Neural cell (in vitro differentiated cells): ENCODE data around the gene WDR35. TPM values are rescaled to one million over a fixed set of nuclear protein-coding genes. Genes with fewer than 3 reads are reported as not detected.

Experiments
- H2AFZ ChIP-seq: fragments of 200-600, 300-800 bp; sonication (generic), shearing (Covaris generic); 2 replicates; pipeline ENCODE4 v1.6.0; 2014; ENCODE audit warnings: low read depth, mild to moderate bottlenecking, antibody characterized with exemption, low read length, moderate library complexity
- H3F3A ChIP-seq: fragments of 200-600 bp; shearing (Covaris generic); 2 replicates; pipeline ENCODE4 v1.6.1; 2016; ENCODE audit warnings: mild to moderate bottlenecking, moderate library complexity, mixed read lengths, antibody characterized with exemption, low read length; ENCODE audit not compliant: insufficient read depth, poor library complexity, severe bottlenecking
- H3K27ac ChIP-seq: fragments of 200-600, 300-800 bp; sonication (generic), shearing (Covaris generic); 2 replicates; pipeline ENCODE4 v1.5.1; 2014; ENCODE audit warnings: mild to moderate bottlenecking, low read length, moderate library complexity
- H3K27me3 ChIP-seq: fragments of 300-800, 200-600 bp; sonication (generic), shearing (Covaris generic); 2 replicates; pipeline ENCODE4 v1.6.0; 2014; ENCODE audit warnings: mild to moderate bottlenecking, low read depth, low read length, moderate library complexity; ENCODE audit not compliant: insufficient read depth
- H3K36me3 ChIP-seq: fragments of 300-800, 200-600 bp; sonication (generic), shearing (Covaris generic); 2 replicates; pipeline ENCODE4 v1.5.1; 2014; ENCODE audit warnings: mild to moderate bottlenecking, antibody characterized with exemption, low read length, moderate library complexity; ENCODE audit not compliant: insufficient read depth
- H3K4me2 ChIP-seq: fragments of 300-800, 200-600 bp; sonication (generic), shearing (Covaris generic); 2 replicates; pipeline ENCODE4 v1.6.0; 2014; ENCODE audit warnings: mild to moderate bottlenecking, low read length
- H3K4me3 ChIP-seq: fragments of 300-800, 200-600 bp; sonication (generic), shearing (Covaris generic); 2 replicates; pipeline ENCODE4 v1.5.1; 2014; ENCODE audit warnings: mild to moderate bottlenecking, low read length, moderate library complexity
- H3K79me2 ChIP-seq: fragments of 200-600 bp; shearing (Covaris generic); replicated peaks from 2 replicates; pipeline ENCODE4 v1.6.0; 2014; ENCODE audit warnings: mild to moderate bottlenecking, low read length, moderate library complexity; ENCODE audit not compliant: insufficient read depth
- H3K9ac ChIP-seq: fragments of 300-800, 200-600 bp; sonication (generic), shearing (Covaris generic); 2 replicates; pipeline ENCODE4 v1.6.1; 2016; ENCODE audit warnings: mild to moderate bottlenecking, low read length, mixed read lengths
- H3K9me2 ChIP-seq: fragments of 200-600 bp; shearing (Covaris generic); 2 replicates; pipeline ENCODE4 v1.6.1; 2016; ENCODE audit warnings: mild to moderate bottlenecking, low read length, mixed read lengths; ENCODE audit not compliant: insufficient read depth
- H3K9me3 ChIP-seq: fragments of 200-600, 300-800 bp; sonication (generic), shearing (Covaris generic); 2 replicates; pipeline ENCODE4 v1.6.1; 2016; ENCODE audit warnings: mild to moderate bottlenecking, mixed run types, low read length, moderate library complexity, mixed read lengths
- H4K20me1 ChIP-seq: fragments of 200-600 bp; shearing (Covaris generic); 2 replicates; pipeline ENCODE4 v1.6.1; 2016; ENCODE audit warnings: mild to moderate bottlenecking, mixed run types; ENCODE audit not compliant: insufficient read depth
- EP300 ChIP-seq: fragments of 450-650 bp; conservative IDR thresholded peaks from 2 replicates; pipeline ENCODE4 v1.6.1; 2014; ENCODE audit warnings: antibody characterized with exemption, mild to moderate bottlenecking, moderate library complexity; ENCODE audit not compliant: poor library complexity, severe bottlenecking
- EZH2 ChIP-seq: fragments of 200-600, 300-800 bp; shearing (Covaris generic), sonication (generic); IDR thresholded peaks from 2 replicates; pipeline ENCODE4 v1.6.1; 2014; ENCODE audit warnings: antibody characterized with exemption, low read length, borderline replicate concordance, mild to moderate bottlenecking; ENCODE audit not compliant: insufficient read depth, poor library complexity, severe bottlenecking
- MXI1 ChIP-seq: fragments of 450-650 bp; conservative IDR thresholded peaks from 2 replicates; pipeline ENCODE4 v1.6.1; 2014; ENCODE audit warnings: antibody characterized with exemption, mild to moderate bottlenecking; ENCODE audit not compliant: poor library complexity, severe bottlenecking
- POLR2AphosphoS5 ChIP-seq: IDR thresholded peaks from 2 replicates; pipeline ENCODE4 v1.6.1; 2012
- RAD21 ChIP-seq: fragments of 450-650 bp; conservative IDR thresholded peaks from 2 replicates; pipeline ENCODE4 v1.6.1; 2014; ENCODE audit warnings: antibody characterized with exemption, mild to moderate bottlenecking, moderate library complexity
- SMC3 ChIP-seq: fragments of 450-650 bp; conservative IDR thresholded peaks from 2 replicates; pipeline ENCODE4 v1.6.1; 2014; ENCODE audit warnings: antibody characterized with exemption, mild to moderate bottlenecking, moderate library complexity; ENCODE audit not compliant: poor library complexity
- TAF1 ChIP-seq: IDR thresholded peaks from 2 replicates; pipeline ENCODE4 v1.6.1; 2012; ENCODE audit warnings: low read depth
- polyA minus RNA-seq: library from RNA; depleted of rRNA, polyadenylated mRNA; stranded (reverse); fragments of >200 nt; gene quantifications from 2 replicates; pipeline ENCODE4 v1.2.3, GENCODE V29; 2014
- polyA plus RNA-seq: library from polyadenylated mRNA; depleted of rRNA; stranded (reverse); fragments of >200 nt; gene quantifications from 2 replicates; pipeline ENCODE4 v1.2.3, GENCODE V29; 2014
- TF ChIP-seq, protein P1 (sequence below): IDR thresholded peaks from 2 replicates; pipeline ENCODE4 v1.6.1; 2012; ENCODE audit warnings: borderline replicate concordance
- TF ChIP-seq, protein P2 (sequence below): fragments of 450-650 bp; IDR thresholded peaks from 2 replicates; pipeline ENCODE4 v1.5.1; 2014; ENCODE audit warnings: antibody characterized with exemption, mild to moderate bottlenecking, moderate library complexity; ENCODE audit not compliant: poor library complexity, severe bottlenecking

WDR35 gene
- polyA plus RNA-seq (13.5 and 14.2 TPM in 2 replicates), polyA minus RNA-seq (18.7 and 19.3 TPM in 2 replicates)

DNA sequence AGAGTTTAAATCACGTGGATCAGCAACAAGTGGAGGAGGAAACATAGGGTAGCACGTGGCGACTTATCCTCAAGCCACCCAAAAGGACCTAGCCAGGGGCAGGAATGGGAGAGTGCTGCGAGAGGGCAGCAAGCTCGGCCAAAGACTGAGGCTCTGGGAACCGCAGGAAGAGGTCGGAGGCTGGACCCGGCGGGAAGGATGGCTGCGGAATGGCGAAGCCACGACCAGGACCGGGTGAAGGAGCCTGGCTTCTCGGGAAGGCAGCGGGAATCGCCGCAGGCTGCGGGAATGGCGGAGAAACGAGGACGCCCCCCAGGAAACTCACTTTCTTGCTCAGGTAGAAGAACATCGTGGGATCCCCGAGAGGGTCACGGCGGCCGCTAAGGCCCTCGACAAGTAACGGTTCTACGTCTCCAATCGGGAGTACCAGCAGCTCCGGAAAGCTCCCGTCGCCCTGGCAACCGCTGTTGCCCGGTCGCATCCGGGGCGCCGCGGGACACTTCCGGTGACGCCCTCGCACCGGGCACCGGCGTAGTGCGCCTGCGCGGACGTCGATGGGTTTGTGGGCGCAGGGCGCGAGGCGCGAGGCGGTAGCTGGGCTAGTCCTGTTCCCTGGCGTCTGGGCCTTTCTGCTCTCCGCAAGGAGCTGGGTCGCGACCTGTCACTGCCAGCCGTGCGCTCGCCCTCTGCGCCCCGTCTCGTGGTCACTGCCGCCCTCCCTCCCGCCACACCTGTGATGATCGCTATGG lies at the start of gene WDR35:
TSS of gene WDR35 (minus strand) at position 439 of the 749 bp plus-strand sequence. CDS start at position 349, 90 bp downstream.
- peak within 1 kb of the TSS; percentile 75 for H3K9ac ChIP-seq
- H3K27ac ChIP-seq, result peak within 1 kb of the TSS; percentile 72
- H3K4me2 ChIP-seq, result peak within 1 kb of the TSS; percentile 78
- TF ChIP-seq MXI1 (peak; percentile 98), EP300 (no peak), POLR2AphosphoS5 (peak; percentile 97), RAD21 (peak; percentile 19), TAF1 (peak; percentile 57)
- H2AFZ ChIP-seq, result peak within 1 kb of the TSS; percentile 80
- H3K4me3 ChIP-seq, result peak within 1 kb of the TSS; percentile 77
- no peaks in the 10 kb centered on the region for H3K27me3 ChIP-seq
- H3K36me3 ChIP-seq, result no peaks in the 10 kb centered on the region
- no peaks in the 10 kb centered on the region for H3F3A ChIP-seq
- no peaks in the 10 kb centered on the region for H3K9me3 ChIP-seq
- peaks cover 18% of the 10 kb centered on the region for H3K79me2 ChIP-seq
- no peaks in the 10 kb centered on the region for H4K20me1 ChIP-seq
- H3K9me2 ChIP-seq, result no peaks in the 10 kb centered on the region

DNA sequence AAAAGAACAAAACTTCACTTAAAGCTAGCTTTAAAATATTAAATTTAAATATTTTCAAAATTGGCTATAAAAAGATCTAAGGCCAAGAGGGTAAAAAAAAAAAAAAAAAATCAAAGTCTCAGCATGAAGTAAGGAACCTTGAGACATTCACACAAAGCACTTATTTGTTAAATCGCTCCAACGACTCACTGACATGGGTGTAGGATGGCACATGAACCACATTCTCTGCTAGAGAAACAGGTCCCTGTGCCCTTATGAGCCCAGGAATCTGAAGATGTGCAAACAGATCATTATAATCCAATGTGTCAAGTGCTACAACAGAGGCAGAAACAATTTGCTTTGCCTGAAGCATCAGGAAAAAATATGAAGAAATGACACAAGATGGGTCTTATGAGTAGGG lies 47.8 kb upstream of the WDR35 start:
- no peaks in the 10 kb centered on the region for H3K36me3 ChIP-seq
- H3K4me2 ChIP-seq, result no peak overlapping the region
- no peak overlapping the region for H3K9ac ChIP-seq
- no peaks in the 10 kb centered on the region for H3F3A ChIP-seq
- H3K4me3 ChIP-seq, result no peak overlapping the region
- peaks cover 20% of the 10 kb centered on the region for H3K79me2 ChIP-seq
- no peak overlapping the region for H2AFZ ChIP-seq
- H3K9me2 ChIP-seq, result no peaks in the 10 kb centered on the region
- no peaks in the 10 kb centered on the region for H3K27me3 ChIP-seq
- no peak overlapping the region for H3K27ac ChIP-seq
- no peaks in the 10 kb centered on the region for H3K9me3 ChIP-seq
- no peak for TF ChIP-seq TAF1
- no peak for TF ChIP-seq EZH2
- TF ChIP-seq SMC3, result no peak
- no peak for TF ChIP-seq POLR2AphosphoS5
- TF ChIP-seq, protein P1, sequence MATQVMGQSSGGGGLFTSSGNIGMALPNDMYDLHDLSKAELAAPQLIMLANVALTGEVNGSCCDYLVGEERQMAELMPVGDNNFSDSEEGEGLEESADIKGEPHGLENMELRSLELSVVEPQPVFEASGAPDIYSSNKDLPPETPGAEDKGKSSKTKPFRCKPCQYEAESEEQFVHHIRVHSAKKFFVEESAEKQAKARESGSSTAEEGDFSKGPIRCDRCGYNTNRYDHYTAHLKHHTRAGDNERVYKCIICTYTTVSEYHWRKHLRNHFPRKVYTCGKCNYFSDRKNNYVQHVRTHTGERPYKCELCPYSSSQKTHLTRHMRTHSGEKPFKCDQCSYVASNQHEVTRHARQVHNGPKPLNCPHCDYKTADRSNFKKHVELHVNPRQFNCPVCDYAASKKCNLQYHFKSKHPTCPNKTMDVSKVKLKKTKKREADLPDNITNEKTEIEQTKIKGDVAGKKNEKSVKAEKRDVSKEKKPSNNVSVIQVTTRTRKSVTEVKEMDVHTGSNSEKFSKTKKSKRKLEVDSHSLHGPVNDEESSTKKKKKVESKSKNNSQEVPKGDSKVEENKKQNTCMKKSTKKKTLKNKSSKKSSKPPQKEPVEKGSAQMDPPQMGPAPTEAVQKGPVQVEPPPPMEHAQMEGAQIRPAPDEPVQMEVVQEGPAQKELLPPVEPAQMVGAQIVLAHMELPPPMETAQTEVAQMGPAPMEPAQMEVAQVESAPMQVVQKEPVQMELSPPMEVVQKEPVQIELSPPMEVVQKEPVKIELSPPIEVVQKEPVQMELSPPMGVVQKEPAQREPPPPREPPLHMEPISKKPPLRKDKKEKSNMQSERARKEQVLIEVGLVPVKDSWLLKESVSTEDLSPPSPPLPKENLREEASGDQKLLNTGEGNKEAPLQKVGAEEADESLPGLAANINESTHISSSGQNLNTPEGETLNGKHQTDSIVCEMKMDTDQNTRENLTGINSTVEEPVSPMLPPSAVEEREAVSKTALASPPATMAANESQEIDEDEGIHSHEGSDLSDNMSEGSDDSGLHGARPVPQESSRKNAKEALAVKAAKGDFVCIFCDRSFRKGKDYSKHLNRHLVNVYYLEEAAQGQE, result no peak
- no peak for TF ChIP-seq RAD21
- TF ChIP-seq, protein P2, sequence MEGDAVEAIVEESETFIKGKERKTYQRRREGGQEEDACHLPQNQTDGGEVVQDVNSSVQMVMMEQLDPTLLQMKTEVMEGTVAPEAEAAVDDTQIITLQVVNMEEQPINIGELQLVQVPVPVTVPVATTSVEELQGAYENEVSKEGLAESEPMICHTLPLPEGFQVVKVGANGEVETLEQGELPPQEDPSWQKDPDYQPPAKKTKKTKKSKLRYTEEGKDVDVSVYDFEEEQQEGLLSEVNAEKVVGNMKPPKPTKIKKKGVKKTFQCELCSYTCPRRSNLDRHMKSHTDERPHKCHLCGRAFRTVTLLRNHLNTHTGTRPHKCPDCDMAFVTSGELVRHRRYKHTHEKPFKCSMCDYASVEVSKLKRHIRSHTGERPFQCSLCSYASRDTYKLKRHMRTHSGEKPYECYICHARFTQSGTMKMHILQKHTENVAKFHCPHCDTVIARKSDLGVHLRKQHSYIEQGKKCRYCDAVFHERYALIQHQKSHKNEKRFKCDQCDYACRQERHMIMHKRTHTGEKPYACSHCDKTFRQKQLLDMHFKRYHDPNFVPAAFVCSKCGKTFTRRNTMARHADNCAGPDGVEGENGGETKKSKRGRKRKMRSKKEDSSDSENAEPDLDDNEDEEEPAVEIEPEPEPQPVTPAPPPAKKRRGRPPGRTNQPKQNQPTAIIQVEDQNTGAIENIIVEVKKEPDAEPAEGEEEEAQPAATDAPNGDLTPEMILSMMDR, result no peak
- TF ChIP-seq EP300, result no peak
- TF ChIP-seq MXI1, result no peak
- H4K20me1 ChIP-seq, result peaks cover 4% of the 10 kb centered on the region
